Ascending aorta (tissue), 2 donors: ENCODE measurements around the gene SFTPD. TPM values are rescaled to one million over a fixed set of nuclear protein-coding genes. Genes with fewer than 3 reads are reported as not detected.
"Not testable (repeated sequence)": the region's sequence is repeated elsewhere in the genome, so short reads cannot be mapped to it uniquely, and the experiment has no call there.

Experiments
- DNase-seq, 2 donors: peaks; one replicate each; pipeline ENCODE4 v3.0.0-alpha.2; 2019; ENCODE audit warnings: low spot score in 2 of 2
- H3K27ac ChIP-seq, 2 donors: fragments of 200-600 bp; sonication (generic); one replicate each; pipeline ENCODE4 v1.5.1; 2016 to 2017; ENCODE audit warnings: mild to moderate bottlenecking in 1 of 2
- H3K27me3 ChIP-seq: fragments of 200-600 bp; sonication (generic); one replicate; pipeline ENCODE4 v1.5.1; 2017
- H3K36me3 ChIP-seq, 2 donors: fragments of 200-600 bp; sonication (generic); one replicate each; pipeline ENCODE4 v1.5.1; 2016
- H3K4me1 ChIP-seq, 2 donors: fragments of 200-600 bp; sonication (generic); one replicate each; pipeline ENCODE4 v1.5.1; 2016 to 2017; ENCODE audit warnings: mild to moderate bottlenecking in 1 of 2
- H3K4me3 ChIP-seq, 2 donors: fragments of 200-600 bp; sonication (generic); one replicate each; pipeline ENCODE4 v1.5.1; 2016 to 2017; ENCODE audit warnings: mild to moderate bottlenecking in 1 of 2
- H3K9me3 ChIP-seq, 2 donors: fragments of 200-600 bp; sonication (generic); one replicate each; pipeline ENCODE4 v1.5.1; 2016
- intact Hi-C: fragments of 100-400 bp; cut with DNase I; formaldehyde crosslinking; loops from one replicate; pipeline ENCODE4 v1.15.1; 2023
- total RNA-seq: library from RNA; depleted of rRNA; stranded (reverse); fragments of >200 nt; gene quantifications from one replicate; pipeline ENCODE4 v1.1.0, GENCODE V29; 2016
- TF ChIP-seq, protein P1 (sequence below), 3 experiments: fragments of 200-600 bp in 2 of 3; fragments of 450-650 bp in 1 of 3; sonication (generic) in 2 of 3; IDR thresholded peaks; one replicate each; pipeline ENCODE4 v1.5.1; 2016 to 2019; ENCODE audit warnings: antibody characterized with exemption in 3 of 3, mild to moderate bottlenecking in 1 of 3, moderate library complexity in 1 of 3

SFTPD gene
- total RNA-seq, 1 donor from 2014 or later: not detected

DNA sequence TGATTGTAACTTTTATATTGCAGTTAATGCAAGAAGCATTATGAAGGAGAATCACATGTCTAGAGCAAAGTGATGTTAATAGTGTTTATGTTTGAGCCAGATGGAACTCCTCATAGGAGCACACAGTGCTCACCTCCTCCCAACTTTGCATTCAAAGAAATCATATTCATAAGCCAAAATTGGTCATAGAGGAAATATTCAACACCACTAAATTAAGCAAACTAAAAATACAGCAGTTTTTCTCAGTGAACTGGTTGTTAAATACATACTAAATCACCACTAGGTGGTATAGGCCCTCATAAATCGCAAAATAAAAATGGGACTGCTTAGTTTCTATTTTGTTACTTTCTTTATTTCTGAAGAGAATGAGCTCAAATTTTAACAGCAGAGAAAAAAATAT is 34.4 kb downstream of the SFTPD start:
- H3K36me3 ChIP-seq, H3K4me1 ChIP-seq, H3K9me3 ChIP-seq, H3K4me3 ChIP-seq, intact Hi-C loops, H3K27me3 ChIP-seq, DNase-seq: not testable (repeated sequence)
- TF ChIP-seq, protein P1, sequence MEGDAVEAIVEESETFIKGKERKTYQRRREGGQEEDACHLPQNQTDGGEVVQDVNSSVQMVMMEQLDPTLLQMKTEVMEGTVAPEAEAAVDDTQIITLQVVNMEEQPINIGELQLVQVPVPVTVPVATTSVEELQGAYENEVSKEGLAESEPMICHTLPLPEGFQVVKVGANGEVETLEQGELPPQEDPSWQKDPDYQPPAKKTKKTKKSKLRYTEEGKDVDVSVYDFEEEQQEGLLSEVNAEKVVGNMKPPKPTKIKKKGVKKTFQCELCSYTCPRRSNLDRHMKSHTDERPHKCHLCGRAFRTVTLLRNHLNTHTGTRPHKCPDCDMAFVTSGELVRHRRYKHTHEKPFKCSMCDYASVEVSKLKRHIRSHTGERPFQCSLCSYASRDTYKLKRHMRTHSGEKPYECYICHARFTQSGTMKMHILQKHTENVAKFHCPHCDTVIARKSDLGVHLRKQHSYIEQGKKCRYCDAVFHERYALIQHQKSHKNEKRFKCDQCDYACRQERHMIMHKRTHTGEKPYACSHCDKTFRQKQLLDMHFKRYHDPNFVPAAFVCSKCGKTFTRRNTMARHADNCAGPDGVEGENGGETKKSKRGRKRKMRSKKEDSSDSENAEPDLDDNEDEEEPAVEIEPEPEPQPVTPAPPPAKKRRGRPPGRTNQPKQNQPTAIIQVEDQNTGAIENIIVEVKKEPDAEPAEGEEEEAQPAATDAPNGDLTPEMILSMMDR (IDR thresholded peaks at IDR 0.05): peak in 2 of 3 experiments; percentile 6 to 25
- peak overlapping the region in 1 of 2 donors; percentile 42 for H3K27ac ChIP-seq

DNA sequence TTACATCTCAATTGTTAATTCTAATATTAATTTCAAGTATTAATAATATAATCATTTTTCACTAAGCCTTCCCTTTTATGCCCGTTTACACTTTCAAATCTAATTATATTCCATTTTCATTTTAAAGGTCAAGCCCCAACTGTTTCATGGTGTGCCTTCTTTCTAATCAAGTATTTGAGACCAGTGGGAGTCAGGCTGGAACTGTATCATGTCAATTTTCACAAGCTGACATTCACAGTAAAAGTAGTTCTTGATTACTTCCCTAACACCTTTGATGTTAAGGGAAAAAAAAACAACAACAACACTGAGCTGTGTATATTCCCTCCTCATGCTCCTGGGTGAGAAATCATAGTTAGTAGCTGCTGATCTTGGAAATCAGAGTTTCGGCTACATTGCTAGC is 38.1 kb downstream of the SFTPD start:
- Histone ChIP-seq H3K36me3 (no peaks in the 10 kb centered on the region), H3K4me3 (no peak overlapping the region), H3K27me3 (no peaks in the 10 kb centered on the region), H3K27ac (no peak overlapping the region), H3K4me1 (peaks cover 0 to 2% of the 10 kb centered on the region in 2 donors), H3K9me3 (no peaks in the 10 kb centered on the region)
- no peak for DNase-seq
- intact Hi-C loops: no loop called here
- TF ChIP-seq, protein P1 (IDR thresholded peaks at IDR 0.05): no peak

DNA sequence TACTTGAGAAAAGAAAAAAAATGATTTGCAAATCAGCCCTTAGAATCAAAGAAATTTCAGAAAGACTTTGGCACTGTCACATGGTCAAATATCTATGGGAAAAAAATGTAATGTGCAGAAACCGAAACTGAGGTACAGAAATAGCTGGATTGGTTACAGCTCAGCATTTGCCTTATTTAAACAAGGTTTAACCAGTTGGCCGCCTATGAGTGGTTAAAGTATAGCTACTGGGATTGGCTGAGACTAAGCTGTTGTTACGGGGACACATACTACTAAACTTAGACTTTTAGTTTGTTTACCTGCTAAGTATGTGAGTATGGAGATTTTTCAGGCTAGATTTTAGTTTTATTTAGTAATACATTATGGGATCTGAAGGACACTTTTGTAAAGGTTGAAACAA is 38.6 kb downstream of the SFTPD start:
- H3K4me3 ChIP-seq: no peak overlapping the region
- intact Hi-C loops: no loop called here
- TF ChIP-seq, protein P1 (IDR thresholded peaks at IDR 0.05): no peak

DNA sequence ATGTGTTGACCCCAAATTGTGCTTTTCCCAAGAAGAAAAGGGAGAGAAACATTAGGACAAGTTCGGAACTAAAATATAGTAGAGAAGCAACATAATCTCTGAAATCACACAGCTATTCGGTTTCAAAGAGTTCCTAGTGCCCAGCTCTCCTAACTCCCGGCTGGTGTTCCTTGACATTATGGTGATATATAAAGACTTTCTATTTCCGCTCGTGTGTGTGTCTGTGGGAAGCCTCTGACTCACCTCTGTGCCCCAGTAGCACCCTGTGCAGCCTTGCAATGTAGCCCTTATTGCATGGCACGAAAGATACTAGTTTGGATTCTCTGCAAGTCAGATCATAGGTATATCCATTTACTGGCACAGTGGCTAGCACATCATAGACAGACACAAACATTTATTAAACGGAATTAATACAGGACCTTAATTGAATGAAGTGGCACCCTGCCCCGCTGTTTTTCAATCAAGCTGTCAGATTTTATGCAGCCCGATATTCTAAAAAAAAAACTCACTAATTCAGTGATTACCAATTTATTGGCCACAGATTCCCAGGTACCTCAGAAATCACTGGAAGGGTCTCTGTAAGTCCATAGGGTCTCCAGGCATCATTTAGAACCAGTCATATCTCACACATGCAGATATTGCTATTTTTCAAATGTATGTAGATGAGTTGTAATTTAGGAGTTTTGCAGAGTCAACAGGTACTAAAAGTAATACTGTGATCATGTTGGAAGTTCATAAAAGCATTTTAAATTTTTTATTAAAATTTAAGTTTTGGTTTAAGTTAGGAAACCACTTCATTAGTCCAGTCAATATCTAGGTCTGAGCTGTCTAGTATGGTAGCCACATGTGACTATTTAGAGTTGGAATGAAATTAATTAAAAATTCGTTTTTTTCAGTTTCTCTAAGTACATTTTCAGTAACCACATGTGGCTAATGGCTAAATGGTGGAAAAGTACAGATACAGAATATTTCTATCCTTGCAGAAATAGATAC is 43.3 kb downstream of the SFTPD start:
- TF ChIP-seq, protein P1 (IDR thresholded peaks at IDR 0.05): no peak
- Histone ChIP-seq H3K9me3 (no peaks in the 10 kb centered on the region), H3K4me3 (peak overlapping the region; percentile 85 to 86), H3K27ac (peak overlapping the region; percentile 84 to 86), H3K36me3 (no peaks in the 10 kb centered on the region), H3K27me3 (no peaks in the 10 kb centered on the region), H3K4me1 (peaks cover 0 to 2% of the 10 kb centered on the region in 2 donors)
- intact Hi-C loops: no loop called here
- DNase-seq: no peak

More for the DNA sequence above, 38.6 kb downstream of the SFTPD start:
- Histone ChIP-seq H3K27me3 (no peaks in the 10 kb centered on the region), H3K4me1 (peaks cover 0 to 2% of the 10 kb centered on the region in 2 donors), H3K27ac (no peak overlapping the region), H3K36me3 (no peaks in the 10 kb centered on the region), H3K9me3 (no peaks in the 10 kb centered on the region)
- no peak for DNase-seq

DNA sequence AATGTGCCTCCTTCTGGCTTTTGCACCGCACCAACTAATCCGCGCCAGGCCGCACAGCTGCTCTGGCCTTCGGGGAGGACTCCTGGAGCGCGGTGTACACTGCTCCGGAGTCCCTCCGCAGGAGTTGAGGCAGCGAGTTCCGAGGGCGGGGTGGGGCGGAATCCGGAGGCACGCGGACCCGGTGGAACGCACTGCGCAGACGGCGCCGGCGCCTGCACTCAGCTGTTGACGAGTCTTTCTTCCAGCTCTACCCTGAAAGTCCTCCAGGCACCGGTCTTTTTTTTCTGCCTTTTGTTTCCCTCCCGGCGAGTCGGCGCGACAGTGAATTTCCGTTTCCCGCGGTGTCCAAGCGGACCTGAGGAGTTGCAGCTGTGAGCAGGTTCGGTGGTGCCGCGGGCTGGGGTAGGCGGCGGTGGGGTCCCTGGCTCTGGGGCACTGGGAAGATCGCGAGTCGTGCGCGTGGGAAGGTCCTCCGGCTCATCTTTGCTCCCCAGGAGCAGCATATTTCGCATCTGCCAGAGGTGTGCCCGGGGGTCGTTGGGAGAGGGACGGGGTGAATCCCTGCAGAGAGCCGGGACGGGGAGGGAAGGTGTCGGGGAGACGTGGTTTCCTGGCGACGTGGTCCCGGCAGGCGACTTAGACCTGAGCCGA is 44.1 kb downstream of the SFTPD start:
- peak overlapping the region; percentile 84 to 86 for H3K27ac ChIP-seq
- H3K36me3 ChIP-seq: no peaks in the 10 kb centered on the region
- H3K4me1 ChIP-seq: peaks cover 0 to 2% of the 10 kb centered on the region in 2 donors
- no peaks in the 10 kb centered on the region for H3K9me3 ChIP-seq
- H3K27me3 ChIP-seq: no peaks in the 10 kb centered on the region
- peak in 1 of 2 donors; percentile 83 for DNase-seq
- TF ChIP-seq, protein P1 (IDR thresholded peaks at IDR 0.05): no peak
- intact Hi-C loops: no loop called here
- H3K4me3 ChIP-seq: peak overlapping the region; percentile 85 to 86

DNA sequence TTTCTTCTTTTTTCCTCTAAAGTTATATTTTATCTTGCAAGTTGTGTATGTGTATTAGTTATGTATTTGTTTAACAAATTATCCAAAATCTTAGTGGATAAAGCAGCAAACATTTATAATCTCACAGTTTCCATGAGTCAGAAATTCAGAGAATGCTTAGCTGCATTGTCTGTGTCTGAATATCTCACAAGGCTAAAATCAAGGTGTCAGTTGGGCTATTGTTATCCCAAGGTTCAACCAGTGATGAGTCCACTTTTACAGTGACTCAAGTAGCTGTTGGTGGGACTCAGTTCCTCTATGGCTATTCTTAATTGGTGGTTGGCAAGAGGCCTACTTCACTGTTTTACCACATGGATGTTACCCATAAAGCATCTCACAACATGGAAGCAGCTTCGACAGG is 47.3 kb downstream of the SFTPD start:
- H3K36me3 ChIP-seq, H3K9me3 ChIP-seq, H3K27me3 ChIP-seq, DNase-seq, H3K4me3 ChIP-seq, intact Hi-C loops, H3K4me1 ChIP-seq, H3K27ac ChIP-seq: not testable (repeated sequence)
